HEK293 (cell line): Measurements from ENCODE around the gene NFKB1.

Experiments
- CTCF ChIP-seq: fragments of 450-650 bp; formaldehyde crosslinking; IDR thresholded peaks from 2 replicates; pipeline ENCODE4 v1.5.1; 2016; ENCODE audit warnings: missing biosample characterization, missing genetic modification characterization
- ZNF660 ChIP-seq: fragments of 450-650 bp; IDR thresholded peaks from 2 replicates; pipeline ENCODE4 v1.5.1; 2018; ENCODE audit warnings: missing biosample characterization, mild to moderate bottlenecking, missing genetic modification characterization
- ZNF747 ChIP-seq: fragments of 450-650 bp; formaldehyde crosslinking; IDR thresholded peaks from 2 replicates; pipeline ENCODE4 v1.5.1; 2016; ENCODE audit warnings: missing biosample characterization, missing genetic modification characterization
- TF ChIP-seq, protein P1 (sequence below): fragments of 450-650 bp; formaldehyde crosslinking; IDR thresholded peaks from 2 replicates; pipeline ENCODE4 v1.5.1; 2017; ENCODE audit warnings: missing biosample characterization, missing genetic modification characterization
- TF ChIP-seq, protein P2 (sequence below): fragments of 450-650 bp; formaldehyde crosslinking; IDR thresholded peaks from 2 replicates; pipeline ENCODE4 v1.5.1; 2016; ENCODE audit warnings: missing biosample characterization, missing genetic modification characterization
- TF ChIP-seq, protein P3 (sequence below): fragments of 450-650 bp; formaldehyde crosslinking; IDR thresholded peaks from 2 replicates; pipeline ENCODE4 v1.5.1; 2017; ENCODE audit warnings: missing biosample characterization, missing genetic modification characterization

- TF ChIP-seq CTCF (tag by site-specific recombination) (no peak), ZNF747 (tag by site-specific recombination) (no peak), ZNF660 (tag by site-specific recombination) (no peak)
- TF ChIP-seq, protein P1, sequence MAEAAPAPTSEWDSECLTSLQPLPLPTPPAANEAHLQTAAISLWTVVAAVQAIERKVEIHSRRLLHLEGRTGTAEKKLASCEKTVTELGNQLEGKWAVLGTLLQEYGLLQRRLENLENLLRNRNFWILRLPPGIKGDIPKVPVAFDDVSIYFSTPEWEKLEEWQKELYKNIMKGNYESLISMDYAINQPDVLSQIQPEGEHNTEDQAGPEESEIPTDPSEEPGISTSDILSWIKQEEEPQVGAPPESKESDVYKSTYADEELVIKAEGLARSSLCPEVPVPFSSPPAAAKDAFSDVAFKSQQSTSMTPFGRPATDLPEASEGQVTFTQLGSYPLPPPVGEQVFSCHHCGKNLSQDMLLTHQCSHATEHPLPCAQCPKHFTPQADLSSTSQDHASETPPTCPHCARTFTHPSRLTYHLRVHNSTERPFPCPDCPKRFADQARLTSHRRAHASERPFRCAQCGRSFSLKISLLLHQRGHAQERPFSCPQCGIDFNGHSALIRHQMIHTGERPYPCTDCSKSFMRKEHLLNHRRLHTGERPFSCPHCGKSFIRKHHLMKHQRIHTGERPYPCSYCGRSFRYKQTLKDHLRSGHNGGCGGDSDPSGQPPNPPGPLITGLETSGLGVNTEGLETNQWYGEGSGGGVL (tag by site-specific recombination): no peak
- TF ChIP-seq, protein P2, sequence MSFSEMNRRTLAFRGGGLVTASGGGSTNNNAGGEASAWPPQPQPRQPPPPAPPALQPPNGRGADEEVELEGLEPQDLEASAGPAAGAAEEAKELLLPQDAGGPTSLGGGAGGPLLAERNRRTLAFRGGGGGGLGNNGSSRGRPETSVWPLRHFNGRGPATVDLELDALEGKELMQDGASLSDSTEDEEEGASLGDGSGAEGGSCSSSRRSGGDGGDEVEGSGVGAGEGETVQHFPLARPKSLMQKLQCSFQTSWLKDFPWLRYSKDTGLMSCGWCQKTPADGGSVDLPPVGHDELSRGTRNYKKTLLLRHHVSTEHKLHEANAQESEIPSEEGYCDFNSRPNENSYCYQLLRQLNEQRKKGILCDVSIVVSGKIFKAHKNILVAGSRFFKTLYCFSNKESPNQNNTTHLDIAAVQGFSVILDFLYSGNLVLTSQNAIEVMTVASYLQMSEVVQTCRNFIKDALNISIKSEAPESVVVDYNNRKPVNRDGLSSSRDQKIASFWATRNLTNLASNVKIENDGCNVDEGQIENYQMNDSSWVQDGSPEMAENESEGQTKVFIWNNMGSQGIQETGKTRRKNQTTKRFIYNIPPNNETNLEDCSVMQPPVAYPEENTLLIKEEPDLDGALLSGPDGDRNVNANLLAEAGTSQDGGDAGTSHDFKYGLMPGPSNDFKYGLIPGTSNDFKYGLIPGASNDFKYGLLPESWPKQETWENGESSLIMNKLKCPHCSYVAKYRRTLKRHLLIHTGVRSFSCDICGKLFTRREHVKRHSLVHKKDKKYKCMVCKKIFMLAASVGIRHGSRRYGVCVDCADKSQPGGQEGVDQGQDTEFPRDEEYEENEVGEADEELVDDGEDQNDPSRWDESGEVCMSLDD (tag by site-specific recombination): no peak
- TF ChIP-seq, protein P3, sequence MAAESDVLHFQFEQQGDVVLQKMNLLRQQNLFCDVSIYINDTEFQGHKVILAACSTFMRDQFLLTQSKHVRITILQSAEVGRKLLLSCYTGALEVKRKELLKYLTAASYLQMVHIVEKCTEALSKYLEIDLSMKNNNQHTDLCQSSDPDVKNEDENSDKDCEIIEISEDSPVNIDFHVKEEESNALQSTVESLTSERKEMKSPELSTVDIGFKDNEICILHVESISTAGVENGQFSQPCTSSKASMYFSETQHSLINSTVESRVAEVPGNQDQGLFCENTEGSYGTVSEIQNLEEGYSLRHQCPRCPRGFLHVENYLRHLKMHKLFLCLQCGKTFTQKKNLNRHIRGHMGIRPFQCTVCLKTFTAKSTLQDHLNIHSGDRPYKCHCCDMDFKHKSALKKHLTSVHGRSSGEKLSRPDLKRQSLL (tag by site-specific recombination): no peak
These were observed 16.6 kb downstream of the NFKB1 start for GRCh38 chr4:102517753-102518152.
